HepG2 (cell line): Measurements from ENCODE around the gene RABGAP1L. TPM values are rescaled to one million over a fixed set of nuclear protein-coding genes. Genes with fewer than 3 reads are reported as not detected.

Experiments
- CEBPG ChIP-seq: IDR thresholded peaks from 2 replicates; pipeline ENCODE4 v1.6.1; 2016
- HDAC1 ChIP-seq: sonication (generic); formaldehyde crosslinking; IDR thresholded peaks from 2 replicates; pipeline ENCODE4 v1.5.1; 2020; ENCODE audit warnings: mild to moderate bottlenecking, missing genetic modification reagents
- RAD21 ChIP-seq: fragments of 450-650 bp; formaldehyde crosslinking; IDR thresholded peaks from 2 replicates; pipeline ENCODE4 v1.5.0; 2020; ENCODE audit warnings: mild to moderate bottlenecking
- RFXANK ChIP-seq: IDR thresholded peaks from 2 replicates; pipeline ENCODE4 v1.6.1; 2016
- ZBTB20 ChIP-seq: sonication (generic); formaldehyde crosslinking; IDR thresholded peaks from 2 replicates; pipeline ENCODE4 v1.8.1; 2023; ENCODE audit warnings: missing genetic modification reagents, low read depth, mild to moderate bottlenecking, borderline replicate concordance
- ZNF207 ChIP-seq: fragments of 450-650 bp; IDR thresholded peaks from 2 replicates; pipeline ENCODE4 v1.6.1; 2016; ENCODE audit warnings: antibody characterized with exemption, borderline replicate concordance
- ZNF253 ChIP-seq: sonication (generic); formaldehyde crosslinking; IDR thresholded peaks from 2 replicates; pipeline ENCODE4 v1.8.0; 2022; ENCODE audit warnings: mild to moderate bottlenecking, missing genetic modification reagents, borderline replicate concordance
- ZNF3 ChIP-seq: IDR thresholded peaks from 2 replicates; pipeline ENCODE4 v1.7.0; 2017; ENCODE audit warnings: inconsistent platforms
- ZNF781 ChIP-seq: sonication (generic); formaldehyde crosslinking; IDR thresholded peaks from 2 replicates; pipeline ENCODE4 v1.5.1; 2020; ENCODE audit warnings: borderline replicate concordance, mild to moderate bottlenecking, missing genetic modification reagents; ENCODE audit errors: not compliant biosample characterization
- ZSCAN12 ChIP-seq: sonication (generic); formaldehyde crosslinking; IDR thresholded peaks from 2 replicates; pipeline ENCODE4 v1.9.0; 2021; ENCODE audit warnings: mild to moderate bottlenecking, missing genetic modification reagents
- polyA plus RNA-seq, 8 experiments: library from polyadenylated mRNA; depleted of rRNA in 3 of 8; stranded (reverse) in 7 of 8; unstranded in 1 of 8; fragments of >200 nt; fragmentation: Illumina TruSeq in 4 of 8; extraction: Trizol in 4 of 8; gene quantifications; 2 replicates each; pipeline versions ENCODE4 v1.2.1 to v1.2.3, GENCODE V29; 2011 to 2016; ENCODE audit warnings: low read depth in 4 of 8, missing spikeins in 1 of 8, mixed read lengths in 1 of 8; ENCODE audit not compliant: insufficient read depth in 1 of 8
- total RNA-seq, 5 experiments: library from RNA; depleted of rRNA; stranded (reverse); fragments of >200 nt; fragmentation: Illumina TruSeq; extraction: Trizol; gene quantifications; 2 replicates each; pipeline ENCODE4 v1.2.3, GENCODE V29; 2016; ENCODE audit warnings: low read depth in 1 of 5
- TF ChIP-seq, protein P1 (sequence below): IDR thresholded peaks from 2 replicates; pipeline ENCODE4 v1.4.0; 2020; ENCODE audit warnings: mild to moderate bottlenecking, missing genetic modification reagents
- TF ChIP-seq, protein P2 (sequence below): sonication (generic); IDR thresholded peaks from 2 replicates; pipeline ENCODE4 v1.6.1; 2016; ENCODE audit warnings: low read depth, borderline replicate concordance
- TF ChIP-seq, protein P3 (sequence below): sonication (generic); formaldehyde crosslinking; IDR thresholded peaks from 2 replicates; pipeline ENCODE4 v1.8.1; 2022; ENCODE audit warnings: mild to moderate bottlenecking, missing genetic modification reagents
- TF ChIP-seq, protein P4 (sequence below): sonication (generic); formaldehyde crosslinking; IDR thresholded peaks from 2 replicates; pipeline ENCODE4 v1.9.0; 2022; ENCODE audit warnings: missing genetic modification reagents, mild to moderate bottlenecking, borderline replicate concordance
- TF ChIP-seq, protein P5 (sequence below): sonication (generic); formaldehyde crosslinking; IDR thresholded peaks from 2 replicates; pipeline ENCODE4 v1.5.0; 2020; ENCODE audit warnings: mild to moderate bottlenecking, missing genetic modification reagents
- TF ChIP-seq, protein P6 (sequence below): sonication (generic); formaldehyde crosslinking; IDR thresholded peaks from 2 replicates; pipeline ENCODE4 v1.8.0; 2022; ENCODE audit warnings: missing genetic modification reagents, mild to moderate bottlenecking, borderline replicate concordance
- TF ChIP-seq, protein P7 (sequence below): sonication (generic); formaldehyde crosslinking; IDR thresholded peaks from 2 replicates; pipeline ENCODE4 v1.4.0; 2020; ENCODE audit warnings: missing genetic modification reagents

RABGAP1L gene
- total and polyA plus RNA-seq, 2 of the 13 experiments (the other 11 are each of a cell fraction or from before 2014, with no cell fraction given) = 7.9 to 22.6 TPM

DNA sequence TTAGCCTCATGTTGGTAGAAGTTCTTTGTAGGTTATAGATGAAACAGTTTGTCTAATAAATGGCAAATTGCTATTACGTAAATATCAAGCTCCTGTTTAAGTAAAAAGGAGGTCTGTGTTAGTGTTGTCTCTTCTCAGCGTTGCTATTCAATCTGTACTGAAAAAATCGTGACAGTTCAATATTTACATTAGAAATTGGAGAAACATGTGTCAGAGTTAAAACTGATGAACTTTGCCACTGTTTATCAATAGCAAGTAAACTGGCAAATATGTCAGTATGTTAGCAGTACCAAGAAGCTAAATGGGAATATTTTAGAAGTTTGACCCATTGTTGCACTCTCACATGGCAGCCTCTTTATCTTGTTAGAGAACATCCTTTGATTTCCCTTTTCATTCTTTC, 506.9 kb downstream of the RABGAP1L start (continued):
- TF ChIP-seq, protein P1, sequence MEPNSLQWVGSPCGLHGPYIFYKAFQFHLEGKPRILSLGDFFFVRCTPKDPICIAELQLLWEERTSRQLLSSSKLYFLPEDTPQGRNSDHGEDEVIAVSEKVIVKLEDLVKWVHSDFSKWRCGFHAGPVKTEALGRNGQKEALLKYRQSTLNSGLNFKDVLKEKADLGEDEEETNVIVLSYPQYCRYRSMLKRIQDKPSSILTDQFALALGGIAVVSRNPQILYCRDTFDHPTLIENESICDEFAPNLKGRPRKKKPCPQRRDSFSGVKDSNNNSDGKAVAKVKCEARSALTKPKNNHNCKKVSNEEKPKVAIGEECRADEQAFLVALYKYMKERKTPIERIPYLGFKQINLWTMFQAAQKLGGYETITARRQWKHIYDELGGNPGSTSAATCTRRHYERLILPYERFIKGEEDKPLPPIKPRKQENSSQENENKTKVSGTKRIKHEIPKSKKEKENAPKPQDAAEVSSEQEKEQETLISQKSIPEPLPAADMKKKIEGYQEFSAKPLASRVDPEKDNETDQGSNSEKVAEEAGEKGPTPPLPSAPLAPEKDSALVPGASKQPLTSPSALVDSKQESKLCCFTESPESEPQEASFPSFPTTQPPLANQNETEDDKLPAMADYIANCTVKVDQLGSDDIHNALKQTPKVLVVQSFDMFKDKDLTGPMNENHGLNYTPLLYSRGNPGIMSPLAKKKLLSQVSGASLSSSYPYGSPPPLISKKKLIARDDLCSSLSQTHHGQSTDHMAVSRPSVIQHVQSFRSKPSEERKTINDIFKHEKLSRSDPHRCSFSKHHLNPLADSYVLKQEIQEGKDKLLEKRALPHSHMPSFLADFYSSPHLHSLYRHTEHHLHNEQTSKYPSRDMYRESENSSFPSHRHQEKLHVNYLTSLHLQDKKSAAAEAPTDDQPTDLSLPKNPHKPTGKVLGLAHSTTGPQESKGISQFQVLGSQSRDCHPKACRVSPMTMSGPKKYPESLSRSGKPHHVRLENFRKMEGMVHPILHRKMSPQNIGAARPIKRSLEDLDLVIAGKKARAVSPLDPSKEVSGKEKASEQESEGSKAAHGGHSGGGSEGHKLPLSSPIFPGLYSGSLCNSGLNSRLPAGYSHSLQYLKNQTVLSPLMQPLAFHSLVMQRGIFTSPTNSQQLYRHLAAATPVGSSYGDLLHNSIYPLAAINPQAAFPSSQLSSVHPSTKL (CRISPR knock-in tag) = peak; percentile 95
- TF ChIP-seq ZSCAN12 (CRISPR knock-in tag) (no peak; the same call in 1 of the 2 replicates), ZBTB20 (CRISPR knock-in tag) (peak; percentile 71; the same call in 1 of the 2 replicates), CEBPG (CRISPR knock-in tag) (peak; percentile 60), RAD21 (CRISPR knock-in tag) (0 out of 2 replicates have a peak, but pooled peaks have one; percentile 11), ZNF781 (no peak), RFXANK (no peak), ZNF253 (no peak), ZNF3 (CRISPR knock-in tag) (no peak), HDAC1 (peak; percentile 71; the same call in 1 of the 2 replicates), ZNF207 (no peak)
- TF ChIP-seq, protein P2, sequence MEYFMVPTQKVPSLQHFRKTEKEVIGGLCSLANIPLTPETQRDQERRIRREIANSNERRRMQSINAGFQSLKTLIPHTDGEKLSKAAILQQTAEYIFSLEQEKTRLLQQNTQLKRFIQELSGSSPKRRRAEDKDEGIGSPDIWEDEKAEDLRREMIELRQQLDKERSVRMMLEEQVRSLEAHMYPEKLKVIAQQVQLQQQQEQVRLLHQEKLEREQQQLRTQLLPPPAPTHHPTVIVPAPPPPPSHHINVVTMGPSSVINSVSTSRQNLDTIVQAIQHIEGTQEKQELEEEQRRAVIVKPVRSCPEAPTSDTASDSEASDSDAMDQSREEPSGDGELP = no peak; the same call in 1 of the 2 replicates
- TF ChIP-seq, protein P3, sequence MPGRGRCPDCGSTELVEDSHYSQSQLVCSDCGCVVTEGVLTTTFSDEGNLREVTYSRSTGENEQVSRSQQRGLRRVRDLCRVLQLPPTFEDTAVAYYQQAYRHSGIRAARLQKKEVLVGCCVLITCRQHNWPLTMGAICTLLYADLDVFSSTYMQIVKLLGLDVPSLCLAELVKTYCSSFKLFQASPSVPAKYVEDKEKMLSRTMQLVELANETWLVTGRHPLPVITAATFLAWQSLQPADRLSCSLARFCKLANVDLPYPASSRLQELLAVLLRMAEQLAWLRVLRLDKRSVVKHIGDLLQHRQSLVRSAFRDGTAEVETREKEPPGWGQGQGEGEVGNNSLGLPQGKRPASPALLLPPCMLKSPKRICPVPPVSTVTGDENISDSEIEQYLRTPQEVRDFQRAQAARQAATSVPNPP (CRISPR knock-in tag) = no peak
- TF ChIP-seq, protein P4, sequence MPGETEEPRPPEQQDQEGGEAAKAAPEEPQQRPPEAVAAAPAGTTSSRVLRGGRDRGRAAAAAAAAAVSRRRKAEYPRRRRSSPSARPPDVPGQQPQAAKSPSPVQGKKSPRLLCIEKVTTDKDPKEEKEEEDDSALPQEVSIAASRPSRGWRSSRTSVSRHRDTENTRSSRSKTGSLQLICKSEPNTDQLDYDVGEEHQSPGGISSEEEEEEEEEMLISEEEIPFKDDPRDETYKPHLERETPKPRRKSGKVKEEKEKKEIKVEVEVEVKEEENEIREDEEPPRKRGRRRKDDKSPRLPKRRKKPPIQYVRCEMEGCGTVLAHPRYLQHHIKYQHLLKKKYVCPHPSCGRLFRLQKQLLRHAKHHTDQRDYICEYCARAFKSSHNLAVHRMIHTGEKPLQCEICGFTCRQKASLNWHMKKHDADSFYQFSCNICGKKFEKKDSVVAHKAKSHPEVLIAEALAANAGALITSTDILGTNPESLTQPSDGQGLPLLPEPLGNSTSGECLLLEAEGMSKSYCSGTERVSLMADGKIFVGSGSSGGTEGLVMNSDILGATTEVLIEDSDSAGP (CRISPR knock-in tag) = no peak
- TF ChIP-seq, protein P5, sequence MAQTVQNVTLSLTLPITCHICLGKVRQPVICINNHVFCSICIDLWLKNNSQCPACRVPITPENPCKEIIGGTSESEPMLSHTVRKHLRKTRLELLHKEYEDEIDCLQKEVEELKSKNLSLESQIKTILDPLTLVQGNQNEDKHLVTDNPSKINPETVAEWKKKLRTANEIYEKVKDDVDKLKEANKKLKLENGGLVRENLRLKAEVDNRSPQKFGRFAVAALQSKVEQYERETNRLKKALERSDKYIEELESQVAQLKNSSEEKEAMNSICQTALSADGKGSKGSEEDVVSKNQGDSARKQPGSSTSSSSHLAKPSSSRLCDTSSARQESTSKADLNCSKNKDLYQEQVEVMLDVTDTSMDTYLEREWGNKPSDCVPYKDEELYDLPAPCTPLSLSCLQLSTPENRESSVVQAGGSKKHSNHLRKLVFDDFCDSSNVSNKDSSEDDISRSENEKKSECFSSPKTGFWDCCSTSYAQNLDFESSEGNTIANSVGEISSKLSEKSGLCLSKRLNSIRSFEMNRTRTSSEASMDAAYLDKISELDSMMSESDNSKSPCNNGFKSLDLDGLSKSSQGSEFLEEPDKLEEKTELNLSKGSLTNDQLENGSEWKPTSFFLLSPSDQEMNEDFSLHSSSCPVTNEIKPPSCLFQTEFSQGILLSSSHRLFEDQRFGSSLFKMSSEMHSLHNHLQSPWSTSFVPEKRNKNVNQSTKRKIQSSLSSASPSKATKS (CRISPR knock-in tag) = no peak
- TF ChIP-seq, protein P6, sequence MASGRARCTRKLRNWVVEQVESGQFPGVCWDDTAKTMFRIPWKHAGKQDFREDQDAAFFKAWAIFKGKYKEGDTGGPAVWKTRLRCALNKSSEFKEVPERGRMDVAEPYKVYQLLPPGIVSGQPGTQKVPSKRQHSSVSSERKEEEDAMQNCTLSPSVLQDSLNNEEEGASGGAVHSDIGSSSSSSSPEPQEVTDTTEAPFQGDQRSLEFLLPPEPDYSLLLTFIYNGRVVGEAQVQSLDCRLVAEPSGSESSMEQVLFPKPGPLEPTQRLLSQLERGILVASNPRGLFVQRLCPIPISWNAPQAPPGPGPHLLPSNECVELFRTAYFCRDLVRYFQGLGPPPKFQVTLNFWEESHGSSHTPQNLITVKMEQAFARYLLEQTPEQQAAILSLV (CRISPR knock-in tag) = no peak
- TF ChIP-seq, protein P7, sequence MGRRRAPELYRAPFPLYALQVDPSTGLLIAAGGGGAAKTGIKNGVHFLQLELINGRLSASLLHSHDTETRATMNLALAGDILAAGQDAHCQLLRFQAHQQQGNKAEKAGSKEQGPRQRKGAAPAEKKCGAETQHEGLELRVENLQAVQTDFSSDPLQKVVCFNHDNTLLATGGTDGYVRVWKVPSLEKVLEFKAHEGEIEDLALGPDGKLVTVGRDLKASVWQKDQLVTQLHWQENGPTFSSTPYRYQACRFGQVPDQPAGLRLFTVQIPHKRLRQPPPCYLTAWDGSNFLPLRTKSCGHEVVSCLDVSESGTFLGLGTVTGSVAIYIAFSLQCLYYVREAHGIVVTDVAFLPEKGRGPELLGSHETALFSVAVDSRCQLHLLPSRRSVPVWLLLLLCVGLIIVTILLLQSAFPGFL (CRISPR knock-in tag) = no peak
